ENCODE results near the gene ZNF512B. TPM values are rescaled to one million over a fixed set of nuclear protein-coding genes. Genes with fewer than 3 reads are reported as not detected.
"Not testable (repeated sequence)": the region's sequence is repeated elsewhere in the genome, so short reads cannot be mapped to it uniquely, and the experiment has no call there.

Gene ZNF512B
- total RNA-seq, 1 experiment from 2014 or later = 15.5 TPM

DNA sequence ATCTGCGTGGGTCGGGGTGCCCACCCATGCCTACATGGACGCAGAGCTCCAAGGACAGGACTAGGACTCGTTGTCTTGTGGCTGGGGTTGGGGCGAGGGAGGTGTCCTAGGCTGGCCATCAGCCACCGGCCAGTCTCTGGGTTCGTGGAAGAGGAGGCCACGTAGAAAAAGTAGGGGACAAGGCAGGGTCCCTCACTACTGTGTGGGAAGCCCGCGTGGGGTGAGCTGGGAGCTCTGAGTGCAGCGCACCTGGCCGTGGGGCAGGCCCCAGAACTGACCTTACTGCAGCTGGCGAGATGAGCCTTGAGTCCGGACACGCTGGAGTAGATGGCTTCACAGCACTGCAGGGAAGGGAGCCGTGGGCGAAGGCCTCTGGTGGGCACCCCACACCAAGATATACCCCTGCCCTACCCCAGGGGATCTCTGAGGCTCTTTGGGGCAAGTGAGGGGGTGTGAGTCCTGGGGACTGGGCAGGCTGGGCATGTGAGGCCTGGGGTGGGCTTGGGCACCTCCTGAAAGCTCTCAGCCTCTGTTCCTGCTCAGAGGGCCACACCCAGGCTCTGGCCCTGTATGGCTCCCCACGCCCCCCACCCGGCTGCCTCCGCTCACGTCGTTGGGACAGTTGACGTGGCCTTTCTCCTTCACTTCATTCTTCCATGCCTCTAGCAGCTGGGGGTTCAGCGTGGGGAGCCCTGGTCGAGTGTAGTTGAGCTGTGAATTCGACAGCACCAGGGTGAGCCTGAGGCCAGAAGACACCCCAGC lies 7.9 kb downstream of the ZNF512B start:
- H3K27me3 ChIP-seq (ENCODE audit: control insufficient read depth, insufficient read depth, low read length) = no peaks in the 10 kb centered on the region
- DNase-seq = no peak
- H3K36me3 ChIP-seq (replicated peaks; ENCODE audit: control insufficient read depth, insufficient read depth, low read length) = peaks cover 22% of the 10 kb centered on the region
- H3K4me3 ChIP-seq (ENCODE audit: insufficient read depth, low read depth, low read length) = no peak overlapping the region

DNA sequence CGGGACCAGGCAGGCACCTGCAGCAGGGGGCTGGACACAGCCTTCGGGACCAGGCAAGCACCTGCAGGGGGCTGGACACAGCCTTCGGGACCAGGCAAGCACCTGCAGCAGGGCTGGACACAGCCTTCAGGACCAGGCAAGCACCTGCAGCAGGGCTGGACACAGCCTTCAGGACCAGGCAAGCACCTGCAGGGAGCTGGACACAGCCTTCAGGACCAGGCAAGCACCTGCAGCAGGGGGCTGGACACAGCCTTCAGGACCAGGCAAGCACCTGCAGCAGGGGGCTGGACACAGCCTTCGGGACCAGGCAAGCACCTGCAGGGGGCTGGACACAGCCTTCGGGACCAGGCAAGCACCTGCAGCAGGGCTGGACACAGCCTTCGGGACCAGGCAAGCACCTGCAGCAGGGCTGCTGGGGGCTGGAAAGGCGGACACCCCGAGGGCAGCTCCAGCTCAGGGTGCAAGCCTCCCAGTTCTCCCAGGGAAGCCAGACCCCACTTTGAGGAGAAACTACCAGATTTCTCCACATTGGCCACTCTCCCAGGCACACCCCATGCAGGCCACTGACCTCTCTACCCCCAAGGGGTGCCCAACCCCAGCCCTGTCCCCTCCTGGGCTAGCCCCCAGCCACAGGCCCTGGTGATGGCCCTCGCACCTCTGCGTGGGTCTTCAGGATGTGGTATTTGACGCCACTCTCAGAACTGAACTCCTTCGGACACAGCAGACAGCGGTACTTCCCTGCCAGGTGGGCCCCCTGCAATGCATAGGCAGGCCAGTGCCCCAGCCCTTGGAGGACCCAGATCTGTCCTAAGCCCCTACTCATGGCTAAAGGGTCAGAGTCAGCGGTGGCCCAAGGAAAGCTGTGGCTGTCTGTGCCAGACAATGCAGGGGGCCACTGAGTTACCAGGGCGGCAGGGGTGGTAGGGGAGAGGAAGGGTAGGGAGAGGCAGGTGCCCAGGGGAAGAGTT lies 8.8 kb downstream of the ZNF512B start:
- H3K27me3 ChIP-seq (ENCODE audit: control insufficient read depth, insufficient read depth, low read length); DNase-seq; H3K4me3 ChIP-seq (ENCODE audit: insufficient read depth, low read depth, low read length): not testable (repeated sequence)
- H3K36me3 ChIP-seq (replicated peaks; ENCODE audit: control insufficient read depth, insufficient read depth, low read length) = peaks cover 15% of the 10 kb centered on the region

DNA sequence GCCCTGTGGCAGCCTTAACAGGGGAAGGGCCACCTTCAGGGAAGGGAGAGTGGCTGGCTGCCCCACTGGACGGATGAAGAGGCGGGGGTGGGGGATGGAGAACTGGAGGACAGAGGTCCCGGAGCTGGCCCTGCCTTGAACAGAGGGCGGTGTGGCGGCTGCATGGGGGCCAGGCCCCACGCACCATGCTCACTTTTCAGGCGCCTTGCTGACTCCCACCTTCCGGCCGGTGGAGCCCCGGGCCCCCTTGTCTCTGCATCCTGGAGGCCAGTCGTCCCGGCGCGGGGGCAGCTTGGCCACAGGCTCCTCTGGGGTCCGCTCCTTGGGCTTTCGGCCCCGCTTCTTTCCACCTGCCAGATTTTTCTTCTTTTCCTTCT lies 10.0 kb downstream of the ZNF512B start:
- Histone ChIP-seq H3K36me3 (replicated peaks; ENCODE audit: control insufficient read depth, insufficient read depth, low read length) (peaks cover 15% of the 10 kb centered on the region), H3K27me3 (ENCODE audit: control insufficient read depth, insufficient read depth, low read length) (no peaks in the 10 kb centered on the region), H3K4me3 (ENCODE audit: insufficient read depth, low read depth, low read length) (no peak overlapping the region)
- DNase-seq = no peak

DNA sequence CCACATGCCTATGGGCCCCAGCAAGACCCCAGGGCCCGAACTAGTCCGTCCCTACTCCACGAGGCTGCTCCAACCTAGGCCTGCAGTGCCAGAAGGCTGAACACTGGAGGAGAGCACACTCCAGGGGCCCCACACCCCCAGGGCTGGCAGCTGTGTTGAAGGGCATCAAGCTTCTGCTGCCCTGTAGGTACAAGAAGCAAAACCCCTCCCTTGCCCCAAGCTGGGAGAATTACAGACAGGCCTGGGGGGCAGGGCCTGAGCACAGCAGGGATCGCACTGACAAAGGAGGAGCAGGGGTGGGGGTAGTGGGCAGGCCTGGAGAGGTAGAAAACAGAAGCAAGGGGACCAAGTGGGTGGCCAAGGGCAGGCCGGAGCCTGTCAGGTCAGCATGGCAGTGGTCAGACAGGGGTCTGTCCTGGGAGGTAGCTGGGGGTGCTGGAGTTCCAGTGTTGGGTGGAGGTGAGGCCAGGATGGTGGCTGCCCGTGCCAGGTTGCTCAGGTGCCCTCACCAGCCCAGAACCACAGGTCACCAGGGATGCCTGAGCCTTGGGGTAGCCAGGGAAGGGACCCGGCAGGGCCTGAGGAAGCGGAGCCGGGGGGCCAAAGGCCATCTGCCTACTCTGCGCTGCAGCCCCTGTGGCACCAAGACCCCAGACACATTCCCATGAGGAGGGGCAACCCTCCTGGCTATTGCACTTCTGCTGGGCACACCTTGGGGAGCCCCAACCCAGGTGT lies 10.6 kb downstream of the ZNF512B start:
- Histone ChIP-seq H3K27me3 (ENCODE audit: control insufficient read depth, insufficient read depth, low read length) (no peaks in the 10 kb centered on the region), H3K36me3 (replicated peaks; ENCODE audit: control insufficient read depth, insufficient read depth, low read length) (peaks cover 13% of the 10 kb centered on the region), H3K4me3 (ENCODE audit: insufficient read depth, low read depth, low read length) (no peak overlapping the region)
- no peak for DNase-seq

DNA sequence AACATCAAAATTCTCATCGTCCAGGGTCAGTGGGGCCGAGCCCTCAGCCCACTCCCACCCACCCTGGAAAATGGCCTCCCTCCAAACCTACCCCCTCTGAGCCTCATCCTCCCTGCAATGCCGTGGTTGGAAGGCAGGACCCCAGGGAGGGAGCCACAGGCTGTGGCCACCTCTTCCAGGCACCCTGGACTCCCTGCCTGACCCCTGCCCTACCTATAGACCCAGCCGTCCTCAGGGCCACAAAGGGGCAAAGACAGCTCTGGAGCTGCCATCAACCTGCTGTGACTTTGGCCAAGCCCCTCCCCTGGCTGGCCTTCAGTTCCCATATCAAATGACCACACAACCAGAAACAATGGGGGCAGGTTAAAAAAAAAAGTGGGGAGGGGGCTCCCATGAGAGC lies 11.3 kb downstream of the ZNF512B start:
- no peak overlapping the region for H3K4me3 ChIP-seq (ENCODE audit: insufficient read depth, low read depth, low read length)
- H3K27me3 ChIP-seq (ENCODE audit: control insufficient read depth, insufficient read depth, low read length) = no peaks in the 10 kb centered on the region
- peak; percentile 68 for DNase-seq
- H3K36me3 ChIP-seq (replicated peaks; ENCODE audit: control insufficient read depth, insufficient read depth, low read length) = peaks cover 8% of the 10 kb centered on the region

DNA sequence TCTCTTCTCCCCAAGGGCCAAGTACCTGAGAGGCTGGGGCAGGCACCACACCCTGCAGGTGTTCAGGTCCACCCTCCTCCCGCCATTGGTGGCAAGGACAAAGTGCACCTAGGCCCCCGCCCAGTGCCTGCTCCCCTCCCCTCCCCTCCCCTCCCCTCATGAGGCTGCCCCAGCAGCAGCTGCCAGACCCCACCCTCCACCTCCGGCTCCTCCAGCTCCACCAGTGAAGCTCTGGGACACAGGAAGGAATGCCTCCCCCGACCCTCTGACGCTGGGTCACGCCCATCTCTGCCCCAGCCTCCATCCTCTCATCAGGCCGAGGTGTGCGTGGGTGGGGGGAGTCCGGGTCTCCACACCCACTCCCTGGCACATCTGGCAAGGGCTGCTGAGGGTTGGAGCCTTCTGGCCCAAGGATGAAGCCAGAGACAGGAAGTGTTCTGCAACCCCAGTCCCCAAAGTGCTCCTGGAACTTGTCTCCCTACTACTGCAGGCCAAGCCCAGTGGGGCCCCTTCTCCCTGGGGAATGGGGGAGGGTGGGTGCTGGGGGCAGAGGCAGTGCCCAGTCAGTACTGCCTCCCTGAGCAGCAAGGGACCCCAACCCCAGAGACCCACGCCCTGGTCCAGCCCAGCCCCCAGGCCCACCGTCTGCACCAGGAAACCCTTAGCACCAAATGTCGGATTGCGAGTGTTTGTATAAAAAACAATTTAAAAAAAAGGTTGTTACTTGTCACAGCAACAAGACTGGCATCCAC lies 11.9 kb downstream of the ZNF512B start:
- Histone ChIP-seq H3K27me3 (ENCODE audit: control insufficient read depth, insufficient read depth, low read length) (no peaks in the 10 kb centered on the region), H3K4me3 (ENCODE audit: insufficient read depth, low read depth, low read length) (peak overlapping the region; percentile 65), H3K36me3 (replicated peaks; ENCODE audit: control insufficient read depth, insufficient read depth, low read length) (peaks cover 6% of the 10 kb centered on the region)
- DNase-seq = peak; percentile 98

DNA sequence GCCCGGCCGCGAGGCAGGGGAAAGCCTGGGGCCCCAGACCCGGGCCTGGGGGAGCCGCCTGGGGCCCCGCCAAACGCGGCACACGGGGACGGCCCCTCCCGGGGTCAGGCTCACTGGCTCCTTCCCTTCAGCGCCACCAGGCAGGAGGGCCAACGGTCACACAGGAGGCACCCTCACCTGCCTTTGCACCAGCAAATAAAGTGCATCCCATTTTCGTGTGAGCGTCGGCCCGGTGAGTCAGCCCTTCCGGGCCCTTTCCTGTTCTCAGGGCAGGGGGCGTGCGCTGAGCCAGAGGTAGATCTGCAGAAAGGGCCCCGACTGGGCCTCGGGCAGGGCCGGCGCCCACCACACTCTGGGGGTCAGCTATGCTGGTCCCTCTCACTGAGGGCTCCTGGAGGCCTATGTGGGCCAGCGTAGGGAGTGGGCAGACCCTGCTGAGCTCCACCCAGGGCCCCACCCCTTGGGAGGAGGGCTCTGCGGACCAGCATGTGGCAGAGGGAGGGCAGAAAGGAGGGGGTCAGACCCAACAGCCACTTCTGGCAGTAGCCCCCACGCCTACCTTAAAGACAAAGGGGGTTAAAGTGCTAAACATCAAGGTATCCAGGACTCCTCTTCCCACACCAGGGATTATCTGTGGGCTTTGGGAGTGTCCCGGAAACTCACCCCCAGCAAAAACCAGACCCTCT lies 12.6 kb downstream of the ZNF512B start:
- DNase-seq = peak; percentile 95
- peaks cover 2% of the 10 kb centered on the region for H3K36me3 ChIP-seq (replicated peaks; ENCODE audit: control insufficient read depth, insufficient read depth, low read length)
- no peaks in the 10 kb centered on the region for H3K27me3 ChIP-seq (ENCODE audit: control insufficient read depth, insufficient read depth, low read length)
- H3K4me3 ChIP-seq (ENCODE audit: insufficient read depth, low read depth, low read length) = peak overlapping the region; percentile 65

DNA sequence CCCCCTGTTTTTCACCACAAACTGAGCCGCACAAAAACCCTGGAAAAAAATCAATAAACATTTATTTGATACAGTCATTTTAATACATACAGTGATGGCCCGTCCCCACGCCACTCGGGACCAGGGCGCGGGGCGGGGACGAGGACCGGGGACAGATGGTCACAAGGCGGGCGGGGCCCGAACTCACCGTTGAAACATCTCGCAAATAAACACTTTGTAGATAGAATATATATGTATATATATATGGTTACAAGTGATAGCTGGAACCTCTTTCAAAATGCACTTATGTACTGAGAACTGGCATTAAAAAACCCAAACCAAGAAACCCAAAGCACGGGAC lies 13.1 kb downstream of the ZNF512B start:
- H3K4me3 ChIP-seq (ENCODE audit: insufficient read depth, low read depth, low read length) = peak overlapping the region; percentile 65
- H3K36me3 ChIP-seq (replicated peaks; ENCODE audit: control insufficient read depth, insufficient read depth, low read length) = no peaks in the 10 kb centered on the region; the same call in none of the 2 replicates
- no peak for DNase-seq
- no peaks in the 10 kb centered on the region for H3K27me3 ChIP-seq (ENCODE audit: control insufficient read depth, insufficient read depth, low read length)

DNA sequence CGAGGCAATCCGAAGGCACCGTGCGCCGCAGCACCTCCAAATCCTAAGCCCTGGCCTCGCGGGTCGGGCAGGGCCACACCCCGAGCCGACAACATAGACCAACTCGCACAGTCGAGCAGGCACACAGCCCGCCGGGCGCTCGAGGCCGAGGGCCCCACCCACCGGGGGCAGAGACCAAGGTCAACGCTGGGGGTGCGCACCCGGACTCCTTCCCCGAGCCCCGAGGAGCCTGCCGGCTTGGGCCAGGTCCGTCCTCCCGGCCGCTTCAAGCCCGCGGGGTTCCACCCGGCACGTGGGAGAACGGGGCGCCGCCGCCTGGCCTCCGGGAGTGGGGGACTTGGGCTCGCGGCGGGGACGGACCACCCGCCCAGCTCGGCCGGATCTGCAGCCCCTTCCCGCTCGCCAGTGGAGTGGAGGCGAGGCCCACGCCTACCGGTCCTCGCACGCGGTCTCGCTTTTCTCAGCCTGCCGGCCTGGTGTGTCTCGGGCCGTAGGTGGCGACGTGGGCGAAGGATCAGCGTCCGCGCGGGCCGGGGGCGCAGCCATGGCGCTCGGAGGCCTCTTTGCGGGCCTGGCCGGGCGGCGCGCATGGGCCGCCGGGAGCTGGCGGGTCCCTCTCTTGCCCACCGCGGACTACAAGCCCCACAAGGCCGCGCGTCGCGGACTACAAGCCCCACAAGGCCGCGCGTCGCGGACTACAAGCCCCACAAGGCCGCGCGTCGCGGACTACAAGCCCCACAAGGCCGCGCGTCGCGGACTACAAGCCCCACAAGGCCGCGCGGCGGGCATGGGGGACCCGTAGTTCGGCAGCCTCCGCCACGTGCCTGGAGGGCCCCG lies 13.7 kb downstream of the ZNF512B start, which contains the start of gene UCKL1:
Gene UCKL1 (minus strand): TSS at position 590 of the 837 bp plus-strand sequence. CDS start 44 bp downstream, at position 546.
- DNase-seq = peak; percentile 99
- Histone ChIP-seq H3K27me3 (ENCODE audit: control insufficient read depth, insufficient read depth, low read length) (no peaks in the 10 kb centered on the region), H3K4me3 (ENCODE audit: insufficient read depth, low read depth, low read length) (peak within 1 kb of the TSS; percentile 98), H3K36me3 (replicated peaks; ENCODE audit: control insufficient read depth, insufficient read depth, low read length) (no peaks in the 10 kb centered on the region; the same call in none of the 2 replicates)

DNA sequence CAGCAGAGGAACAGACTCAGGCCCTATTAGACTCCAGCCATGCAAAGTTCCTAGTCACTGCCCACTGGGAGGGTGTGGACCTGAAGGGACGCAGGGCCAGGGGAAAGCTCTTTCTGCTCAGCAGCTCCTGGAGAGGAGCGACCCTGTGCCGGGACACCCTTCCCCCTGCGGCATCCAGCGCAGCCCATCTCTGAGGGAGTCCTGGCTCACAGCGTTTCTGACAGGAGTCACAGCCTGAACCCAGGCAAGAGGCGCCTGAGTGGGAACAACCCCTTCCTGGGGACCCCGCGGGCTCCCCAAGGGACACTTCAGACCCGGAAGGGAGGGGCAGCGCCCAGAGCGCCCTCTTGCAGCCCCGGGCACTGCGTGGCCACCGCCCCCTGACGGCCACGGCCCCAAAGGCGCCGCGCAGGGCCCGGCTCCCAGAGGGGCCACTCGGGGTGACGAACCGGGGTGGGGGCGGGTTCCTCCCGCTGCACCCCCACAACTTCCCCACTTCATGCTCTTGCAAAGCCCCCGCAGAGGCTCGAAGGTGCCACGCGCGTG lies 14.4 kb downstream of the ZNF512B start:
- Histone ChIP-seq H3K36me3 (replicated peaks; ENCODE audit: control insufficient read depth, insufficient read depth, low read length) (no peaks in the 10 kb centered on the region; the same call in none of the 2 replicates), H3K27me3 (ENCODE audit: control insufficient read depth, insufficient read depth, low read length) (no peaks in the 10 kb centered on the region), H3K4me3 (ENCODE audit: insufficient read depth, low read depth, low read length) (peak overlapping the region; percentile 98)
- DNase-seq = peak; percentile 90

DNA sequence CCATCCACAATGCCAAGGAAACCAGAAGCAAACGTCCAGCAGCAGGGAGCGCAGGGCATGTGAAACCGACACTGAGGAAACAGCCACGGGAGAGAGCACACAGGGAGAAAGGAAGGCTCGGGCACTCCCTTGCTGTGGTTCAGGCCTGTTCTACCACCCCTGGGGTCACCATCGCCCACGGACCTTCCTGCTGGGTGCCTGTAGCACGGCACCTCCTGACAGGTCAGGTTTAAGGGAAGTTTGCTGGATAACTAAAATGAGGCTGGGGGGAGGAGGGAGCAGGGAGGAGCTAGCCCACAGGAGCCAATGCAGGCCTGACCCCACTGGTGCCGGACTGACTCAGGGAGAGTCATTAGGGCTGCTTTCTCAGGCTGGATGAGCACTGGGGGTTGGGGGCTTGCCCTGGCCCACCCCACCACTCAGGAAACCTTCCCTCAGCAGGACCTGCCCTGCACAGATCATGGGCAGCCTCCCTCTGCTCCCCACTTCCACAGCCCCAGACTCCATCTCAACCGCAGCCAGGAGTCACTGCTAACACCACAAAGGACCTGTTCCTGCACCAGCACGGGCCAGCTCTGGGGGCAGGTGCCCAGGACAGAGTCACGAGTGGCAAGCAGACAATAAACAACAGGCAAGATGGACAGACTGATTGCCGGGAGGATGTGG lies 15.8 kb downstream of the ZNF512B start:
- DNase-seq = no peak
- Histone ChIP-seq H3K36me3 (replicated peaks; ENCODE audit: control insufficient read depth, insufficient read depth, low read length) (no peaks in the 10 kb centered on the region; the same call in 1 of the 2 replicates), H3K27me3 (ENCODE audit: control insufficient read depth, insufficient read depth, low read length) (no peaks in the 10 kb centered on the region), H3K4me3 (ENCODE audit: insufficient read depth, low read depth, low read length) (no peak overlapping the region)

DNA sequence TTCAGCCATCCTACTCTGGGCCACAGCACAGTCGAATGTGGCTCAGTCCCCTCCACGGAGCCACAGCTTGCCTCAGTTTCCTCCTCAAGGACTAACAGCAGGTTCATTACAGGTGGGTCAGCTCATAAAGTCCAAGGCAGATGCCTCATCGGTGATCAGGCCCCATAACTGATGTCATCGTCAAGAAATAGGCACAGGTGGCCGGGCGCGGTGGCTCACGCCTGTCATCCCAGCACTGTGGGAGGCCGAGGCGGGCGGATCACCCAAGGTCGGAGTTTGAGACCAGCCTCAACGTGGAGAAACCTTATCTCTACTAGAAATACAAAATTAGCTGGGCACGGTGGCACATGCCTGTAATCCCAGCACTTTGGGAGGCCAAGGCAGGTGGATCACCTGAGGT lies 17.0 kb downstream of the ZNF512B start:
- no peaks in the 10 kb centered on the region; the same call in 1 of the 2 replicates for H3K36me3 ChIP-seq (replicated peaks; ENCODE audit: control insufficient read depth, insufficient read depth, low read length)
- H3K4me3 ChIP-seq (ENCODE audit: insufficient read depth, low read depth, low read length) = no peak overlapping the region
- no peak for DNase-seq
- no peaks in the 10 kb centered on the region for H3K27me3 ChIP-seq (ENCODE audit: control insufficient read depth, insufficient read depth, low read length)
